ENCODE results near the gene OSBPL2. TPM values are rescaled to one million over a fixed set of nuclear protein-coding genes. Genes with fewer than 3 reads are reported as not detected.

Gene OSBPL2
- total RNA-seq, 2 donors from 2014 or later: 91.6 to 99.5 TPM

DNA sequence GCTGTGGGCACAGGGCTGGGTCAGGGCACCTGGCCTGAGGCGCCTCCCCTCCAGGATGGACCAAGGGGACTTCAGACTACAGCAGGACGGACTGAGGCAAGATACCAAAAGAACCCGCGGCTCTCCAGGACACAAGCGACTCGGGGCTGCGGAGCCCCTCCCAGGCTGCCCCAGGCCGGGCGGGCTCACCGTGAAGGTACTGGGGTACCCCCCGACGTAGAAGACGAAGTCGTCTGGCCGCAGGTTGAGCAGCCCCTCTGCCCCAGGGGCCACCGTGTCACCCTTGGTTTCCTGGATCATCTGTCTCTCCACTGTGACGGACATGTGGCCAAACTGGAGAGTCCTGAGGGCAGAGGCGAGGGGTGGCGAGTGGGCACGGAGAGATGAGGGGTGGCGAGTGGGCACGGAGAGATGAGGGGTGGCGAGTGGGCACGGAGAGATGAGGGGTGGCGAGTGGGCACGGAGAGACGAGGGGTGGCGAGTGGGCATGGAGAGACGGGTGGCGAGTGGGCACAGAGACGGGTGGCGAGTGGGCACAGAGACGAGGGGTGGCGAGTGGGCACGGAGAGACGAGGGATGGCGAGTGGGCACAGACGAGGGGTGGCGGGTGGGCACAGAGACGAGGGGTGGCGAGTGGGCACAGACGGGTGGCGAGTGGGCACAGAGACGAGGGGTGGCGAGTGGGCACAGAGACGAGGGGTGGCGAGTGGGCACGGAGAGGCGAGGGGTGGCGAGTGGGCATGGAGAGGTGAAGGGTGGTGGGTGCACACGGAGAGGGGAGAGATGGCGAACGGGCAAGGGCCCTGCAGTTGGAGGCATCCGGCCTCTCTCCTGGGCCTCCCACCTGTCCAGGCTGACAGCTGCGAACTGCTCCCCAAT lies 75.4 kb downstream of the OSBPL2 start:
- DNase-seq (no peak), ATAC-seq (no peak)
- intact Hi-C loops (cut with DNase I, micrococcal nuclease): no loop called here

DNA sequence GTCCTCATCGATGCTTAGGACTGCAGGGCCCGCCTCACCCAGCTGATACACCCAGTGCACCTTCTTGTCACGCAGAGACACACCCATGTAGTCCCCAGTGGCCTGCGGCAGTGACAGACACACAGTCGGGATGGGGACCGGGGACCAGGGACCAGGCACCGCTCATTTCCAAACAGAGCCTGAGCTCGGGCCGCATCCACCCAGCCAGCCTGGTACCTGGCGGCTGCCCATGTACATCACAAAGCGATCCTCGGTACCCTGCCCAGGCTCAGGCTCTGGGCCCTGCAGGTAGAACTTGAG lies 76.0 kb downstream of the OSBPL2 start:
- intact Hi-C loops (cut with DNase I, micrococcal nuclease): no loop called here
- no peak for ATAC-seq
- DNase-seq: no peak

DNA sequence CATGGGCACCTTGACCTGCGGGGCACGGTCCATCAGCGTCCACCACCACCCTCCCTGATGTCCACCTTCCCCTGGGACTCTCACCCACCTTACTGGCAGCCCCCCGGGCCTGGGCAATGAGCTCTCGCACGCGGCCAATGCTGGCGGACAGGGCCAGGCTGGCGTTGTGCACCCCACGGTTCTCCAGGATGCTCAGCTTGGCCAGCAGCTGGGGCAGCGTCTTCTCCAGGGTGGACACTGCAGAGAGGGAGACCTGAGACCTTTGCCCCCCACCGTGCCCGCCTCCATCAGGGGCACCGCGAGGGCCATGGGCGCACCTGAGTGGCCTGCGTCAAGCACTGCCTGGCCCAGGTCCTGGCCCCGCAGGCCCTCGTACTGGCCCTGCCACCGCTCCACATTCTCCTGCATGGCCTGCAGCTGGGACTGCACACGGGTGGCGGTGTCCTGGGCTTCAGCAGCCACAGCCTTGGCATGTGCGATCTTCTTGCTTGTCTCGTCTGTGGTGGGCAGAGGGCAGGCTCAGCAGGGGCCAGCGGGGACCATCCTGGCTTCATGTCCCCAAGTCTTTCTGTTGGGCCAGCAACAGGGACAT lies 76.5 kb downstream of the OSBPL2 start:
- intact Hi-C loops (cut with DNase I, micrococcal nuclease): no loop called here
- DNase-seq: no peak
- ATAC-seq: no peak

DNA sequence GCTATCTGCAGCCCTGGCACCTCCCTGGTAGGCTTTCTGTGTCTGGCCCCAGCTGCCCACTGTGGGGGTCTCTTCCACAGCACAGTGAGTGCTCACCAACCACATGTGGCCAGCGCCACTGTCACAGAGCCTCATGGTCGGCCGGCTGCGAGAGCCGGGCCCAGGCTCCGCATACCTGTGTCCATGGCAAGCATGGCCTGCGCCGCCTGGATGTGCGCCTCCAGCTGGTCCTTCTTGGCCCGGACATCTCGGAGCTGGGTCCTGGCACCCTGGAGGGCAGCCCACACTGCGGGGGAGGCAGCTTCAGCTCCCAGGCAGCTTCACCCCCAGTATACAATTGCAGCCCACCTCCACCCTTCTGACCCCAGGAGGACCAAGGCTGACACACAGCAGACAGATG lies 77.5 kb downstream of the OSBPL2 start:
- intact Hi-C loops (cut with DNase I, micrococcal nuclease): no loop called here
- no peak for DNase-seq
- no peak for ATAC-seq

DNA sequence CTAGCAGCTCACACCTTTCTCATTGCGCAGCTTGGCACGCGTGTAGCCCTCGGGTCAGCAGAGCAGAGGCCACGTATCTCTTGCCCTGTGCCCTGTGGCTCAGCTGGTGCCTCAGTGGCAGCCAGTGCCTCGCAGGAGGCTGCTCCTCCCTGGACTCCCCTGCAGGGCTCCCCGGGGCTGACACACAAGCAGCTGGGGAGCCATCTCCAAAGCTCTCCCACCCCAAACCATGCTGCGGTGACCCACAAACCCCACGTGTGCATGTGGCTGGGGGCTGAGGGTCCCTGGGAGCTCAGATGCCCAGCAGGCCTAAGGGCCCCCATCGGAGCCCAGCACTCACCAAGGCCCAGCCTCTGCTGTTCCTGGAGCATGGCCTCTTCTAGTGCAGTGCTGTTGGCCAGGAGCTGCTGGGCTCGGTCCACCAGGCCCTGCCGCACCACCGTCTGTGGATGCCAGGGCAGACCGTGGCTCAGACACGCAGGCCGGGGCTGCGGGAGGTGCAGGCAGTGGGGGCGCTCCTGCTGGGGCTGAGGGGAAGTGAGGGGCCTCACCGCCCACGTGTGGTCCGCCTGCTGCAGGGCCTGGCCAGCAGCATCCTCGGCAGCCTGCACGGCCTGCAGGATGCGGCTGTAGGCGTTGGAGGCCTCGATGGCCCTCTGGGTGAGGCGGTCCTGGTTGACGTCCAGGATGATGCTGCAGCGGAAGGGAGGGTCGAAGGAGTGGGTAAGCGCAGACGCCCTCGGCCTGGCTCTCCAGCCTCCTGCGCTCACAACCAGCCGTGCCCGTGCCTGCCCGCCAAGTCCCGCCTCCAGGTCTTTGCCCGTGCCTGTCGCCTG lies 78.2 kb downstream of the OSBPL2 start:
- ATAC-seq: no peak
- no peak for DNase-seq

DNA sequence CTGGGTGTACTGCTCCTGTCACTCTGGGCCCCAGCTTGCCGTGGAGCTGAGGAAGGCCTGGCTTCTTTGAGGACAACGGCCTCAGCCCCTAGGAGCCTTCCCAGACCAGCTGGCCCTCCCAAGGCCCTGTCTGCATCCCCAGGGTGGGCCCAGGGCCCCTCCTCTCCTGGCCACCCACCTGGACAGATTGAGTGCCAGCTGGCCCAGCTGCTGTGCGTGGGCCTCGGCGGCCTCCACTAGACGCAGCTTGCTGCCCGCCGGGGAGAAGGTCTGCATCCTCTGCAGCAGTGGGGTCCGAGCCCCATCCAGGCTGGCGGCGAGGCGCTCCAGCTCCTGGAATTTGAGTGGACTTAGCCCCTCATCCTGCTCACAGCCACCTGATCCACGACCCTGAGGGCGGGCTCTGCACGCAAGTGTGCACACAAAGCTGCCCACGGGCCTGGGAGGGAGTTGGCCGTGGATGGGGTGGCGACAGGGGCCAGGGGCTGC lies 78.9 kb downstream of the OSBPL2 start:
- no peak for ATAC-seq
- no peak for DNase-seq
- intact Hi-C loops (cut with DNase I, micrococcal nuclease): no loop called here

More for the DNA sequence above, 78.2 kb downstream of the OSBPL2 start:
- intact Hi-C loops (cut with DNase I, micrococcal nuclease): no loop called here

DNA sequence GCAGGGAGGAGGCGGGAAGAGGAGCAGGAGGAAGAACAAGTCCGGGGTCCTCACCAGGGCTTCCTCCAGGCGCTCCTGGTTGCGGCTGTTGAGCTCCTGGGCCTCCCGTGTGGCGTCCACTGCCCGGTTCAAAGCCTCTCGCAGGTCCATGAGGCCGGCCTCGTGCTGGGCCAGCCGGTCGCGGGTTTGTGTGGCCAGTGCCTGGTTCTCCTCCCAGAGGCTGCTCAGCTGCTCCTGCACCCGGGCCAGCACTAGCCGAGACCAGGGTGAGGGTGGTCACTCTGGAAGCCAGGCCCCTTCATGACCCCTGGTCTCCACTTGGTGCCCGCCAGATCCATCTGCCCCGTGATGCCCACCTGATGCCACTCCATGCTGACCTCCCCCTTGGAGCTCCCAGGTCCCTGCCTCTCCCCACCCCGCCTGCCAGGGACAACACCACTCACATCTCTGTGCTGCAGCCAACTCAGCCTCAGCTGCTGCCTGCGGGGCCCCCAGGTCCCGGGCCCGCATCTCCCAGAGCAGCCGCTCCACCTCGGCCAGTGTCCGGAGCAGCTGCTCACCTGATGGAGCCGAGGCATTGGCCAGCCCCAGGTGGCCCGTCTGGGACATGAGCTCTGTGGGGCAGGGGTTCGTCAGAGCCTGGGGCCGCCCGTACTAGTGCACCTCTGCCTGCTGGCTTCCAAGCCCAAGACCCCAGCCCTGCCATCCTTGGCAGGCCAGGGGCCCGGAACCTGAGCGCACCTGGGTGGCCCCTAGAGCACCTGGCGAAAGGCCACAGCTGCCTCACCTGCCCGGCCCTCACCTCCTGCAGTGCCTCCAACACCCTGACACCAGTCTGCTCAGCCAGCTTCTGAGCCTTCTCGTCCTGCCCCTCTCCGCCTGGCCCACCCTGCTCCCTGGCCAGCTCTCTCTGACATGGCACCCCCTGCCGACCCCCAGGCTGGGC lies 80.4 kb downstream of the OSBPL2 start:
- no peak for DNase-seq
- peak; percentile 16 for ATAC-seq
- intact Hi-C loops (cut with DNase I, micrococcal nuclease): no loop called here

DNA sequence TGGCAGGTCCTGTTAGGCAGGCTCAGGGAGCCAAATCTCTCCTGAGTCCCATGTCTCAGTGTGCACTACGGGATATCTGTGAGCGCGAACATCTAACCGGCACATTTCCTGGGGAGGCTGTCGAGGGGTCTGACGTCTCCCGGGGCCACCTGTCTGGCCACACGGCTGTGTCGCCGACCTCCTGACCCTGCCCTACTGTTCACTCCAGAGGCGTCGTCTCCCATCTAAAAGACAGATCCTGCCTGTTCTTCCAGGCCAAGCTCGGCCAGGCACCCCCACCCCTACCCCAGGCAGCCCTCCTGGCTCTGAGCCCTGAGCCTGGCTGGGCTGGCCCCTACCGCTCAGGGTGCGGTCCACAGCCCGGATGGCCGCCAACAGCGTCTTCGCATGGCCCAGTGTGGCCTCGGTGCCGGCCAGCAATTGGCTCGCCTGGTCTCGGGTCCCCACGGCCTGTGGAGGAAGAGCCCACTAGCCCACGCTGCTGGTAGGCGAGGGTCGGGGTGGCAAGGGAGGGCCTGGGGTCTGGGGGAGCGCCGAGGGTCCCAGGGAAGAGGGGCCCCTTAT lies 81.1 kb downstream of the OSBPL2 start:
- no peak for ATAC-seq
- intact Hi-C loops (cut with DNase I, micrococcal nuclease): no loop called here
- DNase-seq: no peak

DNA sequence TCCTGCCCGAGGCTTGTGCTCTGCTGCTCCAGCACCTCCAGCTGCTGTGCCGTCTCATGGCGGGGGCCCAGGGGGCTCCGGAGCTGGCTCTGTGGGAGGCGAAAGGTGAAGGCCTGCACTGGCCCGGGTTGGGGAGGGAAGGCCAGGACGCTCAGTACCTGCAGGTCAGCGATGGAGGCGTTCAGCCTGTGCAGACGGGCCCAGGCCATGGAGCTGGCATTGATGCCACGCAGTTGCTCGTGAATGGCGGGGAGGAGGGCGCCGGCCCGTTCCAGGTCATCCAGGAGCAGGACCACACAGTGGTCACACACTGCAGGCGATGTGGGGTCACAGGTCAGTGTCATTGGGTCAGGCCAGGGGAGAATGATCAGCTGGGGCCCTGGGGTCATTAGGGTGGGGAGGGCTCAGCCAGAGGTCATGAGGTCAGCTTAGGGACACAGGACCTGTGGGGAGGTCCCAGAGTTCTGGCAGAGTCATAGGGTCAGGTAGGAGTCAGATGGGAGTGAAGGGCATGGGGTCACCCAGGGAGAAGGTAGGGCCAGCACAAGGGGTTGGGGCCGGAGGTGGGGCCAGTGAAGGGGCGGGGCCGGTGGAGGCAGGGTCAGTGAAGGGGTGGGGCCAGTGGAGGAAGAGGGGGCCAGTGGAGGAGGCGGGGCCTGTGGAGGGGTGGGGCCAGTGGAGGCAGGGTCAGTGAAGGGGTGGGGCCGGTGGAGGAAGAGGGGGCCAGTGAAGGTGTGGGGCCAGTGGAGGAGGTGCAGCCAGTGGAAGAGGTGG lies 82.4 kb downstream of the OSBPL2 start:
- peak; percentile 11 for ATAC-seq
- intact Hi-C loops (cut with DNase I, micrococcal nuclease): no loop called here

DNA sequence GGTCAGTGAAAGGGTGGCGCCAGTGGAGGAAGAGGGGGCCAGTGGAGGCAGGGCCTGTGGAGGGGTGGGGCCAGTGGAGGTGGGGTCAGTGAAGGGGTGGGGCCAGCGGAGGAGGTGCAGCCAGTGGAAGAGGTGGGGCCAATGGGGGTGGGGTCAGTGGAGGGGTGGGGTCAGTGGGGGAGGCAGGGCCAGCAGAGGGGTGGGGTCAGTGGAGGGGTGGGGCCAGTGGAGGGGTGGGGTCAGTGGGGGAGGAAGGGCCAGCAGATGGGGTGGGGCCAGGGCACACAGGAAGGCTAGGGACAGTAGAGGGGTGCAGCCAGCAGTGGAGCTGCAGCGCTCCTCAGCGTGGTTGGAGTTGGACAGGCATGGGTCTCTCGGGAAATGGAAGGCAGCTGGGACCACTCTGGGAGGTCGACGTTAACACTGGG lies 83.2 kb downstream of the OSBPL2 start:
- DNase-seq (no peak), ATAC-seq (peak; percentile 32)
- intact Hi-C loops (cut with DNase I, micrococcal nuclease): no loop called here

More for the DNA sequence above, 82.4 kb downstream of the OSBPL2 start:
- DNase-seq: no peak

DNA sequence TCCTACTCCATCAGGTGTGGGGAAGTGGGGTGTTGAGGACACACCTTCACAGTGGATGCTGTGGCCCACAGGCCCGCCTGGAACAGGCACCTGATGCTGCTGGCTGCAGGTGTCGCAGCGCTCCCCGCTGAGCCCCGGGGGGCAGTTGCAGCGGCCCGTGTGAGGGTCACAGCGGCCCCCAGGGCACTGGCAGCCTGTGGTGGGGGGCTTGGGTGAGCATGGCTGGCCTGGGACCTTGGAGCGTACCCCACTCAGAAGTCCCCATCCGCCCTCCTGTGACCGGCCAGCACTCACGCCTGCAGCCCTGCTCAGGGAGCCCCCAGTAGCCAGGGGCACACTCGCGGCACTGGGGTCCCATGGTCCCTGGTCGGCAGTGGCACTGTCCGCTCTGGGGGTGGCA lies 83.7 kb downstream of the OSBPL2 start:
- intact Hi-C loops (cut with DNase I, micrococcal nuclease): no loop called here
- ATAC-seq: no peak

DNA sequence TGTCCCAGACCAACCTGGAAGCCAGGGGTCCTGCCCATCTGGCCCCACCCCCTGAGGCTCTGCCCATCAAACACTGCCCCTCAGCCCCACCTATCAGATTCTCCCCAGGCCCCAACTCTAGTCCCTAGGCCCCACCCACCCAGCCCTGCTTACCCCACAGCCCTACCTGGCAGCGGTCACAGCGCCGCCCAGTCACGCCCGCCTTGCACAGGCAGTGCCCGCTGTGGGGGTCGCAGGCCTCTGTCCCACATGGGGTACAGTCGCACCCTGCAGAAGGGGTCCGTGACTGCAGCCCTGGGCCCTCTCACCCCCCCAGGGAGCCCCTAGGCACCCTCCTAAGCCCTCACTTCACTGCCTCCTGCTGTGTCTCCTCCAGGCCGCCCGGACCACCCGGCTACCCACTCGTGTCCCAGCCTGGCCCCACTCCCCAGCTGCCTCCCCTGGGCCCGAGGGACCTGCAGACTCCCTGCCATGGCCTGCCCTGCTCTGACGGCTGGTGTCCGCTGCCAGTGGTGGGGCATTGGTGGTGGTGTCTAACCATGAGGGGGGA lies 84.2 kb downstream of the OSBPL2 start:
- no peak for DNase-seq
- intact Hi-C loops (cut with DNase I, micrococcal nuclease): no loop called here
- no peak for ATAC-seq

More for the DNA sequence above, 83.7 kb downstream of the OSBPL2 start:
- DNase-seq: no peak

DNA sequence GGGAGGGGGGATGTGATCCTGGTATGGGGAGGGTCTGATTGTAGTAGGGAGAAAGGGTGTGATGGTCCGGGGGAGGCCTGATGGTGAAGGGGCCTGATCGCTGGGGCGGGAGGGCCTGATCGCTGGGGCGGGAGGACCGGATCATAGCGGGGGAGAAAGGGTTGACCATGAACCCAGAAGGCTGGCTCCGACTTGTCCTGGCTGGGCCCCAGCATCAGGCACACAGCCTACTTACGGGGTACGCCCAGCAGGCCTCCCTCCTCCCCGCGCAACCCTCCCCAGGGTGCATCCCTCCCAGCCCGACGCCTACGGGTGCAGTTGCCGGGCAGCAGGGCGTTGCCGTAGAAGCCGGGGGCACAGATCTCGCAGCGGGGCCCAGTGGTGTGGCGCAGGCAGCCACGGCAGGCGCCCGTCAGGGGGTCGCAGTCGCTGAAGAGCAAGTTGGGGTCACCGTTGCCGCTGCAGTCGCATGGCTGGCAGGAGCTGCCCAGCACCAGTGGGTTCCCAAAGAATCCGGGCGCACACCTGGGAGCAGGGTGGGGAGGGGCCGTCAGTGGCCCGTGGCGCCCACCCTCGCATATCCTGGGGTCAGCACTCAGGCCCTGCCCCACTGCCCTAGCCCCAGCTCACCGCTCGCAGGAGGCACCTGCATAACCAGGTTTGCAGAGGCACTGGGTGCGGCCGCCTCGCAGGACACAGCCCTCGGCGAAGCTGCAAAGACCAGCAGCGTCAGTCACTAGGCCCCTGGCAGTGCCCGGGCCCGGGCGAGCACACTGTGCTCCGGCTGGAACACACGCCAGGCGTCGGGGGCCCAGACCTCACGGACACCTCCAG lies 85.0 kb downstream of the OSBPL2 start:
- ATAC-seq: no peak
- intact Hi-C loops (cut with DNase I, micrococcal nuclease): no loop called here
- no peak for DNase-seq

DNA sequence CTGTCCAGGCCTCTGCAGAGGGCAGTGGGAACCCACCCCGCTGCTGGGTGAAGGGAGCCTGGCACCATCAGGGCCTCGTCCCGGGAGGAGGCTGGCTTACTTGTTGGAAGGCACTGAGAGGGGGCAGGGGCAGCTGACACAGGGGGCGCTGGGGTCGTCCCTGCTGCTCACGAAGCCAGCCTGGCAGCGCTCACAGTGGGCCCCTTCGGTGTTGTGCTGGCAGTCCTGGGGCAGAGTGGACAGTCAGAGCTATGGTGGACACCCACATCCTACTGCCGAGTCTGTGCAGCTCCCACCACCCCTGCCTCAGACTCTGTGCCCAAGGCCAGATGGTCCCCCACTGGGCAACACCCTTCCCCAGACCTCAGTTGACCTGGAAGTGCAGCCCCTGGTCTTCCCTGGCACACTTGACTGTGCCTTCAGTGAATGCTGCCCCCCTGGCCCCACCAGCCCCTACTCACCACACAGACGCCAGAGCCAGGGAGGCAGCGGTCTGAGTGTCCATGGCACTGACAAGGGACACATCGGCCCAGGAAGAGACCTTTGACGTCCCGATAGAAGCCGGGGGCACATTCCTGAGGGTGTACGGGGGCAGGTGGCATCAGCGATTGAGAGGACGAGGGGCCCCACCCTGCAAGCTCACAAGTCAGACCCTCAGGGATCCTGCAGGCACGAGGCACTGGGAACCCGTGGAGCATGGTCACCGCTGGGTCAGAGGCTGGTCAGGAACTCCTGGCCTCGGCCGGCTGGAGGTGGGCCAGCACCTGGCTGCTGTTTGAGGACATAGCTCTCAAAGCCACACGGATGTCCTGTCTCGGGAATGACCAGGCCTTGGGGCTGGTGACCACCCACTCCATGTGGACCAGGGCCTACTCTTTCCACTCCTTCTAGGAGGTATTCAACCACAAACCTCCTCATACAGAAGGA lies 85.9 kb downstream of the OSBPL2 start:
- intact Hi-C loops (cut with DNase I, micrococcal nuclease): no loop called here
- ATAC-seq: no peak

DNA sequence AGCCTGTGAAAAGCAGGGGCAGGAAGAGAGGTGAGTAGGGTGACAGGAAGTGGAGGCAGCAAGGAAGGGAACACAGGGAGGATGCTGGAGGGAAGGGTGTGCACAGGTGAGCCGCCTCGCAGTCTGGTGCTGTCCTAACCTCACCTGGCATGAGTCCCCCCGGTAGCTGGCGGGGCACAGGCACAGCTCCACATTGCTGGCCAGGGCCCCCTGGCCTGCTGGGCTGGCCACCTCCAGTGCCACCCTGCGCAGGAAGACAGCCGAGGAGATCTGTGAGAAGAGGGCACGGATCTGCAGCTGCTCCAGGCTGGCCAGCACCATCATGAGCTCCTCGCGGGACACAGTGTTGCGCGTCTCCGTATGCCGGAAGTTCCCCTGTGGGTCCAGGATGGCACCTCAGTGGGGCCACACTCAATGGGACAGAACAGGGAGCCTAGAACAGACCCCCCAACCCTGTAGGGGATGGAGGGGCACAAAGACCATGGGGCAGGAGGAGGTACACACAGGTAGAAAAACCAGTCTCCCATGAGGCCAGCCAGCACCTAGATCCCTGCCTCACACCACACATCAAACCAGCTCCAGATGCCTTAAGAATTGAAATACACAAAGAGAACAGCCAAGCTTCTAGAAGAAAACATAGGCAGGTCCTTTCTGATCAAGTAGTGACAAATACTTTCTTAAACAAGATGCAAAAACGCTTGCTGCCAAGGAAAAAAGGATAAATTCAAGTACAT lies 87.0 kb downstream of the OSBPL2 start:
- intact Hi-C loops (cut with DNase I, micrococcal nuclease): no loop called here
- no peak for DNase-seq
- ATAC-seq: no peak

More for the DNA sequence above, 85.9 kb downstream of the OSBPL2 start:
- no peak for DNase-seq
